GM12875 (cell line): ENCODE results near the gene DIAPH3.

Experiments used
- H3K4me3 ChIP-seq: one replicate; pipeline ENCODE4 v1.5.1; 2011; ENCODE audit warnings: low read depth, low read length, control low read depth
- TF ChIP-seq, protein P1 (sequence below): IDR thresholded peaks from 2 replicates; pipeline ENCODE4 v1.5.1; 2011; ENCODE audit warnings: low read depth, mild to moderate bottlenecking, control low read depth, inconsistent platforms, low read length, moderate library complexity, borderline replicate concordance; ENCODE audit not compliant: insufficient read depth

The DIAPH3 gene

DNA sequence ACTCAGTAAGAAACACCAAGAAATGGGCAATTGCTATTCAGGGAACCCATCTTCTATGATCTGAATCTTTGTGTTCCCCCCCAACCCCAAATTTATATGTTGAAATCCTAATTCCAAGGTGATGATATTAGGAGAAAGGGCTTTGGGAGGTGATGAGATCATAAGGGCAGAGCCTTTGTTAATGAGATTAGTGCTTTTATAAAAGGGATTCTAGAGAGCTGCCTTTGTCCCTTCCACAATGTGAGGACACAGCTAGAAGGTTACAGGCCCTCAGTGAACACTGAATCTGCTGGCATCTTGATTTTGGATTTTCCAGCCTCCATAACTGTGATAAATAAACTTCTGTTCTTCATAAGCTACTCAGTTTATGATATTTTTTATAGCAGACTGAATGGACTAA, 376.0 kb downstream of the DIAPH3 start:
- TF ChIP-seq, protein P1, sequence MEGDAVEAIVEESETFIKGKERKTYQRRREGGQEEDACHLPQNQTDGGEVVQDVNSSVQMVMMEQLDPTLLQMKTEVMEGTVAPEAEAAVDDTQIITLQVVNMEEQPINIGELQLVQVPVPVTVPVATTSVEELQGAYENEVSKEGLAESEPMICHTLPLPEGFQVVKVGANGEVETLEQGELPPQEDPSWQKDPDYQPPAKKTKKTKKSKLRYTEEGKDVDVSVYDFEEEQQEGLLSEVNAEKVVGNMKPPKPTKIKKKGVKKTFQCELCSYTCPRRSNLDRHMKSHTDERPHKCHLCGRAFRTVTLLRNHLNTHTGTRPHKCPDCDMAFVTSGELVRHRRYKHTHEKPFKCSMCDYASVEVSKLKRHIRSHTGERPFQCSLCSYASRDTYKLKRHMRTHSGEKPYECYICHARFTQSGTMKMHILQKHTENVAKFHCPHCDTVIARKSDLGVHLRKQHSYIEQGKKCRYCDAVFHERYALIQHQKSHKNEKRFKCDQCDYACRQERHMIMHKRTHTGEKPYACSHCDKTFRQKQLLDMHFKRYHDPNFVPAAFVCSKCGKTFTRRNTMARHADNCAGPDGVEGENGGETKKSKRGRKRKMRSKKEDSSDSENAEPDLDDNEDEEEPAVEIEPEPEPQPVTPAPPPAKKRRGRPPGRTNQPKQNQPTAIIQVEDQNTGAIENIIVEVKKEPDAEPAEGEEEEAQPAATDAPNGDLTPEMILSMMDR, result no peak
- H3K4me3 ChIP-seq, result no peak overlapping the region

DNA sequence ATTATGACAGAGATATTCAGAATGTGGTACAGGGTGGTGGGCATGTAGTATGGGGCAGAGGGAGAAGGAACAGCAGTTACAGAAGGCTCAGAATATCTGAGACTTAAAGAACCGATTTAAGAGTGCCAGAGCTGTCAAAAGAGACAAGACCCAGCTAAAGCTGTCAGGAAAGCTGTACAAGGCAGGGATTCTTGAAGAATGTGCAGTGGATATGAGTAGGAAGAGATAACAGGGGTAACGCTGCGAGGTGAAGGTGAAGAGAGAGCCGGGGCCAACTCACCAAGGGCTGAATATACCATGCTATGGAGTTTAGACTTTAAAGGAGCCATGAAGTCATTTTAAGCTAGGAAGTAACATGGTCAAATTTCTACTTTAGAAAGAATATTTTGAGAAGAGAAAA, 381.0 kb downstream of the DIAPH3 start:
- TF ChIP-seq, protein P1, result no peak
- no peak overlapping the region for H3K4me3 ChIP-seq

DNA sequence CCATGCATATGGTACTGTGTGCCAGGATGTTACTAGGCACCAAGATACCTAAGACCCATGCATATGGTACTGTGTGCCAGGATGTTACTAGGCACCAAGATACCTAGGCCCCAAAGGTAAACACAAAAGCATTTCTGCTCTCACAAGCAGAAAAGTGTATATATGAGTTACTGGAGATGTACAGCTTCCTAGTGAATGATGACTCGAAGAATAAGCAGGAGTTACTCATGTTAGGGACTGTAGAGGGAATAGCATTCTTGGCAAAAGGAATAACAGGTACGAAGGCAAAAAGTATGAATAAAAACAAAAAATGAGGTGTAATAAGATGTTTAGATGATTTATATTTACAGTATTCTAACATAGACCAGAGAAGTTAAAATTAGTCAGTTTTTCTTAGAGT, 383.7 kb downstream of the DIAPH3 start:
- no peak overlapping the region for H3K4me3 ChIP-seq
- TF ChIP-seq, protein P1, result no peak

DNA sequence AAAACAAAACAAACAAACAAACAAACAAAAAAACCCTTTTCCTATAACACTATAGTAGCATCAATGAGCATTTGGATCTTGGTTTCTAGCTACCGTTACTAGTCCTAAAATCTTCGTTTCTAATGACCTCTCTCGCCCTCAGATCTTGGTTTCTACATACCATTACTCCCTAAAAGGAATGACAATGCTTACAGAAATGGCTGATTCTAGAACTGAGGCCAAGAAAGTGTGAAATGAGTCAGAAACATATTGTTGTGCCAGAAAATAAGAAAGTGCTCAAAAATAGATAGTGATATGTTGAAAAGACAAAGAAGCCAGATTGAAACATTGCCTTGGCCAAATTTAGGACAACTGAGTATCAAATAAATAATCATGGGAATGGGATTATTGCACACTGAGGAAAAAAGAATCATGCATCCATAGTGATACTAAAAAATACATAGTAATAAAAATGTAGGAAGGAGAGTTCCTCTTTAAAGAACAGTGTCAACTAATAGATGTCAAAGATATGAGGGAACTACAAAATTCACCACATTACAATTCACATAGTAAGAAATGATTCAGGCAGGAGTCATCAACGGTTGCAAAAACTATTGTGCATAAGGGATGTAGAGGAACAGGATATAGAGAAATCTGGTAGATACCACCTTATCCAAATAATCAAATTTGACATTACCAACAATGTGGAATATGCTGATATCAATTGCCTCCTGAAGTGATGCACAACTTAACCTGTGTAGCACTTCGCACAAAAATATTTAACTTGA, 386.6 kb downstream of the DIAPH3 start:
- no peak overlapping the region for H3K4me3 ChIP-seq
- TF ChIP-seq, protein P1, result no peak

DNA sequence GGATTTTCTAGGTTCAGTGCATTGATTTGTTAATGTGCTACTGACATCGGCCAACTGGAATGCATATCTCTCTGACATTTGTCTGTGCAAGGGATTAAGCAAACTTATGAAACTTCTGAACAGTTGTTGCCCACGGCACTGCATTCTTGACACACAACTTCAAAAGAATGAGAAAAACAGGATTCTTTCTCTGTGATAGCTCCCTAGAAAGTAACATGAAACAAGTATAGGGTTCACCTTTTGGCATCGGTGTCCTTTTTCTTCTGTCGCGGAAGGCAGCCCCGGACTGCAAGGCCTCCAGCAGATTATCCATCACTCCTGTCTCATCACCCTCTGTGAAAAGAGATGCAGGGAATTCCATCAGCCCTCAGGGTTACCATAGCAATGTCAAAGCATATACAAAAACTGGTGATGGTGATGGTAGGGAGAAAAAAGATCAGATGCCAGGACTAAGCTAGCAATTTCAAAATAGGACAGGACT, 389.2 kb downstream of the DIAPH3 start:
- no peak overlapping the region for H3K4me3 ChIP-seq
- TF ChIP-seq, protein P1, result no peak

DNA sequence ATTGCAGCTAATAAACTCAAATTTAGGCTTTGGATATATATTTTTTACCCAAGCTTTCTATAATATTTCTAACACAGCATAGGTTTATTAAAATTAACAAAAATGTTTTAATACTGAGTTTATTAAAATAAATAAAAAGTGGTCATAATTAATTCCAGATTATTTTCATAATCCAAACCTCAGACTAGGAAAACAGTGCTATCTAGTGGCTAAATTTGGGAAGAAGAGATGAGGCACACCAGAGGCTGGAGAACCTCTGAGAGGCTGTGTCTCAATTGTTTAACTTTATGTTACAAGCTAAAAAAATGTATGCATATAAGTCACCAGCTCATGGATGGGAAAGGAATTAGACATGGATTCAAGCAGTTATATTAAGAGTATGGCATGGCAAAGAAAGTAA, 392.5 kb downstream of the DIAPH3 start:
- TF ChIP-seq, protein P1, result no peak
- no peak overlapping the region for H3K4me3 ChIP-seq

DNA sequence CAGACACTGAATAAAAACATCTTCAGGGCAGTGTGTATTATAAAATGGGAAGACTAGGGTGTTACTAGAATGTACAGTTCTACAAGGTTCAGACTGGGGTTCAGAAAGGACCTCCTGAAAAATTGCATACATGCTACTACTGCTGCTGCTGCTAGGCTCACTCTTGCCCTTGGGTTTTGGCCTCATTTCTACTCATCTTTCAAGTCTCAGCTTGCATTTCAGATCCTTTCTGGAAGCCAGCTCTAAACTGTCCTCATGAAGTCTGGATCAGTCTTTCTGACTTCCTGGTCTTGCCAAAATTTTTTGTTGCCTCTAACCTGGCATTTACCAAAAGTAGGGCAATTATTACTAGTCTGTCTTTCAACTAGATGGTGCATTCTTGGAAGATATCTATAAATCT, 393.3 kb downstream of the DIAPH3 start:
- TF ChIP-seq, protein P1, result no peak
- no peak overlapping the region for H3K4me3 ChIP-seq
